Activated B cell treated with CpG ODN at 0.5 μM for 24 hours (primary cell): ENCODE measurements around the gene ARL16. TPM values are rescaled to one million over a fixed set of nuclear protein-coding genes. Genes with fewer than 3 reads are reported as not detected.

Experiments
- ATAC-seq: fragments of 200-7000 bp; cut with Tn5 transposase; one replicate; pipeline ENCODE4 v1.10.0; 2021; ENCODE audit warnings: low read depth, mild to moderate bottlenecking, moderate library complexity
- CTCF ChIA-PET: fragments of 350-600 bp; sonication (Branson Sonifier 250); formaldehyde crosslinking; loops from one replicate; lab custom pipeline; 2021; ENCODE audit warnings: antibody characterized with exemption; lab: Charles Lee
- POLR2A ChIA-PET: fragments of 350-600 bp; sonication (Branson Sonifier 250); formaldehyde crosslinking; loops from one replicate; lab custom pipeline; 2021; ENCODE audit warnings: antibody characterized with exemption; lab: Charles Lee
- DNase-seq: peaks from one replicate; pipeline ENCODE4 v3.0.0; 2022
- H3K27ac Mint-ChIP-seq: one replicate; pipeline ENCODE4 v1.8.0; 2020; ENCODE audit warnings: mixed read lengths
- H3K27me3 Mint-ChIP-seq: one replicate; pipeline ENCODE4 v1.8.0; 2021; ENCODE audit warnings: mixed read lengths
- H3K36me3 Mint-ChIP-seq: one replicate; pipeline ENCODE4 v1.8.0; 2021; ENCODE audit warnings: low read depth, mixed read lengths
- H3K4me1 Mint-ChIP-seq: one replicate; pipeline ENCODE4 v1.8.0; 2021; ENCODE audit warnings: mixed read lengths
- H3K4me3 Mint-ChIP-seq: one replicate; pipeline ENCODE4 v1.8.0; 2020; ENCODE audit warnings: mild to moderate bottlenecking, mixed read lengths
- H3K9me3 Mint-ChIP-seq: one replicate; pipeline ENCODE4 v1.8.0; 2020; ENCODE audit warnings: mixed read lengths
- CTCF ChIP-seq: fragments of 200-600 bp; IDR thresholded peaks from one replicate; pipeline ENCODE4 v1.8.0; 2022; ENCODE audit warnings: antibody characterized with exemption, mild to moderate bottlenecking
- intact Hi-C: fragments of 100-400 bp; cut with micrococcal nuclease; formaldehyde crosslinking; loops from one replicate; pipeline ENCODE4 v1.15.1; 2024
- total RNA-seq: library from RNA; stranded (reverse); gene quantifications from 2 replicates; pipeline ENCODE4 v1.2.3, GENCODE V29; 2022

Gene ARL16
- total RNA-seq, 1 donor from 2014 or later = 33.3 TPM

DNA sequence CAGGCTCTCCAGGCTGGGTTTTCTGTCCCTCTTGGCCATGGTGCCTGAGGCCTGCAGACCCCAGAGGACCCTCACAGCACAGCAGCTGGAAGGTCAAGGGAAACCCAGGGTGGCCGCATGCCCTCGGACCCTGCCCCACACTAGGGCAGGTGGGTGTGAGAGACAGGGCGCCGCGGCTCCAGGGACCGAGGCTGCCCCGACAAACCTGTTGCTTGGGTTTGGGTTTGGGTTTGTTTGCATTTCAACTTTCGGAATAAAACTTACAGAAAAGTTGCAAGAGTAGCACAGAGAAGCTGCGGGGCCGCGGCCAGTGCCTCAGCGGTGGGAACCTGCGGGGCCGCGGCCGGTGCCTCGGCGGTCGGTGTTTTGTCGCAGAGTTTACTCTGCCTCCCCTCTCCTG lies 8.0 kb upstream of the ARL16 start:
- DNase-seq (no peak), ATAC-seq (no peak)
- POLR2A ChIA-PET = no interaction called here
- CTCF ChIA-PET = no interaction called here
- Mint-ChIP-seq H3K36me3 (peaks cover 63% of the 10 kb centered on the region), H3K4me3 (no peak overlapping the region), H3K4me1 (peaks cover 2% of the 10 kb centered on the region), H3K9me3 (no peaks in the 10 kb centered on the region), H3K27me3 (no peaks in the 10 kb centered on the region), H3K27ac (no peak overlapping the region)
- intact Hi-C loops = no loop called here
- TF ChIP-seq CTCF = no peak

- DNase-seq (no peak), ATAC-seq (no peak)
- H3K27me3 Mint-ChIP-seq = no peaks in the 10 kb centered on the region
- no peak overlapping the region for H3K27ac Mint-ChIP-seq
- TF ChIP-seq CTCF = no peak
- POLR2A ChIA-PET = no interaction called here
- H3K4me1 Mint-ChIP-seq = peaks cover 4% of the 10 kb centered on the region
- H3K36me3 Mint-ChIP-seq = peaks cover 63% of the 10 kb centered on the region
- no peaks in the 10 kb centered on the region for H3K9me3 Mint-ChIP-seq
- CTCF ChIA-PET = no interaction called here
- H3K4me3 Mint-ChIP-seq = no peak overlapping the region
- intact Hi-C loops = no loop called here
Measured at GRCh38 chr17:81691196-81691595, 7.6 kb upstream of the ARL16 start.

- no peaks in the 10 kb centered on the region for H3K9me3 Mint-ChIP-seq
- peaks cover 8% of the 10 kb centered on the region for H3K4me1 Mint-ChIP-seq
- intact Hi-C loops = no loop called here
- CTCF ChIA-PET = no interaction called here
- TF ChIP-seq CTCF = no peak
- POLR2A ChIA-PET = no interaction called here
- H3K4me3 Mint-ChIP-seq = no peak overlapping the region
- no peak for DNase-seq
- H3K27me3 Mint-ChIP-seq = no peaks in the 10 kb centered on the region
- peaks cover 62% of the 10 kb centered on the region for H3K36me3 Mint-ChIP-seq
- no peak overlapping the region for H3K27ac Mint-ChIP-seq
- ATAC-seq = no peak
Measured at GRCh38 chr17:81690549-81690948, 7.0 kb upstream of the ARL16 start.

- no peaks in the 10 kb centered on the region for H3K27me3 Mint-ChIP-seq
- TF ChIP-seq CTCF = no peak
- peaks cover 65% of the 10 kb centered on the region for H3K36me3 Mint-ChIP-seq
- ATAC-seq (no peak), DNase-seq (no peak)
- intact Hi-C loops = no loop called here
- ChIA-PET POLR2A (no interaction called here), CTCF (no interaction called here)
- peaks cover 13% of the 10 kb centered on the region for H3K4me1 Mint-ChIP-seq
- no peak overlapping the region for H3K4me3 Mint-ChIP-seq
- no peaks in the 10 kb centered on the region for H3K9me3 Mint-ChIP-seq
- H3K27ac Mint-ChIP-seq = no peak overlapping the region
Measured at GRCh38 chr17:81690066-81690465, 6.5 kb upstream of the ARL16 start.

GRCh38 chr17:81688616-81689015 lies 5.0 kb upstream of the ARL16 start:
- no peak for DNase-seq
- no peak overlapping the region for H3K4me3 Mint-ChIP-seq
- no peak for TF ChIP-seq CTCF
- peaks cover 23% of the 10 kb centered on the region for H3K4me1 Mint-ChIP-seq
- H3K27ac Mint-ChIP-seq = no peak overlapping the region
- H3K9me3 Mint-ChIP-seq = no peaks in the 10 kb centered on the region
- no peaks in the 10 kb centered on the region for H3K27me3 Mint-ChIP-seq
- intact Hi-C loops = no loop called here
- CTCF ChIA-PET = no interaction called here
- peaks cover 67% of the 10 kb centered on the region for H3K36me3 Mint-ChIP-seq
- POLR2A ChIA-PET = no interaction called here
- ATAC-seq = no peak
